Measurements from ENCODE around the gene CGNL1. TPM values are rescaled to one million over a fixed set of nuclear protein-coding genes. Genes with fewer than 3 reads are reported as not detected.

The CGNL1 gene
- total RNA-seq, 1 experiment from 2014 or later, result 1.3 TPM

DNA sequence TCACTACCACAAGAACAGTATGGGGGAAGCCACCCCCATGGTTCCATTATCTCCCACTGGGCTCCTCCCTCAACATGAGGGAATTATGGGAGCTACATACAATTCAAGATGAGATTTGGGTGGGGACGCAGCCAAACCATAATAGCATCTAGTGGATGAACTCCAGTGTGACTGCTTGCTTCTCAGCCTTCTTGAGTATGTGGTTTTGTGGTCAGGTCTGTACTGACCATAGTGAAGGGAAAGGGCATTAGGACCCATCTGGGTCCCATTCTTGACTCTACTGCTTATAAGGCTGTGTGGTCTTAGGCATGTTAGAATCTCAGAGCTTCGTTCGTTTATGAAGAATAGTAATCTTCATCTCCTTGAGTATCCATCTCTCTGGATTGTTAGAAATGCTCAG lies 81.4 kb downstream of the CGNL1 start:
- DNase-seq (ENCODE audit: low read depth), result no peak

DNA sequence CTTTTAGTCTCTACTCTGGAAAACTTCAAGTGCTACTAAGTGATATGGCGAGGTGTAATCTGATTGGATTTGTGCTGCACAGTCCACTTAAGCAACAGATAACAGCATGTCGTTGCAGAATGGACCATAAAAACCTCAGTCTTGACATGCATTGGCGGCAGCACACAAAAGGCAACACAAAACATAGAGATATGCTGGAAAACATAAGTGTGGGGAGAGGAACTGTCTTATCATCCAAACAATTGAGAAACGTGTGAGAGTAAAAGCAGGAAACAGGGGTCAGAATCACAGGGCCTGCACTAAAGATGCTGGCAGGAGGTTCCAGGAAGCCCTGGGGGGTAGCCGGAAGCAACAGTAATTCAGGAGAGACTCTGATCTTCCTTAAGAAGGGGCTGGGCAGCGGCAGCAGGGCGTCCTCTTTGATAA lies 82.1 kb downstream of the CGNL1 start:
- no peak for DNase-seq (ENCODE audit: low read depth)

DNA sequence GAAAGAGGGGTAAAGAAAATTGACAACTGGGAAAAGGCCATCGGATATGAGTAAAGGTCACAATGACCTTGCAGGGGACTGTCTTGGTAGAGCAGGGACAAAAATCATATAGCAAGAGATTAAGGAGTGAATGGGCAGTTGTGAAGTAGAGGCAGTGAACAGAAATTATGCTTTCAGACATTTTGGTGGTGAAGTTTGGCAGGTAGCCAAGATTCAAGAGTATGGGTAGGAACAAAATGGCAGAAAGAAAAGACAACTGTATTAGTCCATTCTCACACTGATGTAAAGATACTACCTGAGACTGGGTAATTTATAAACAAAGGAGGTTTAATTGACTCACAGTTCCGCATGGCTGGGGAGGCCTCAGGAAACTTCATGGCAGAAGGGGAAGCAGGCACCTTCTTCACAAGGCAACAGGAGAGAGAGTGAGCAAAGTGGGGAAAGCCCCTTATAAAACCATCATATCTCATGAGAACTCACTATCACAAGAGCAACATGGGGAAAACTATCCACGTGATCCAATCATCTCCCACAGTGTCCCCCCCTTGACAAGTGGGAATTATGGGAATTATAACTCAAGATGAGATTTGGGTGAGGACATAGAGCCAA lies 84.0 kb downstream of the CGNL1 start:
- DNase-seq (ENCODE audit: low read depth), result no peak

DNA sequence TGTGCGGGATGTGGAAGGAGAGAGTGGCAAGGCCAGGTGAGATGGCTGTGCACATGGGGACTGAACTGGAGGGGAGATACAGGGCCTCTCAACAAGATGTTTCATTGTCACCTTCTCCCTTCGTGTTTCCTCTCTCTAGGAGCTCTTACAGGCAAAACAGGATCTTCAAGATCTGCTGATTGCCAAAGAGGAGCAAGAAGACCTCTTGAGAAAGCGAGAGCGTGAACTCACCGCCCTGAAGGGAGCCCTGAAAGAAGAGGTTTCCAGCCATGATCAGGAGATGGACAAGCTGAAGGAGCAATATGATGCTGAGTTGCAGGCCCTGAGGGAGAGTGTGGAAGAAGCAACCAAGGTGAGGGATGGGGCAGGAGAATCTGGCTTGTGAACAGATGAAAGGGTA lies 85.2 kb downstream of the CGNL1 start:
- no peak for DNase-seq (ENCODE audit: low read depth)

DNA sequence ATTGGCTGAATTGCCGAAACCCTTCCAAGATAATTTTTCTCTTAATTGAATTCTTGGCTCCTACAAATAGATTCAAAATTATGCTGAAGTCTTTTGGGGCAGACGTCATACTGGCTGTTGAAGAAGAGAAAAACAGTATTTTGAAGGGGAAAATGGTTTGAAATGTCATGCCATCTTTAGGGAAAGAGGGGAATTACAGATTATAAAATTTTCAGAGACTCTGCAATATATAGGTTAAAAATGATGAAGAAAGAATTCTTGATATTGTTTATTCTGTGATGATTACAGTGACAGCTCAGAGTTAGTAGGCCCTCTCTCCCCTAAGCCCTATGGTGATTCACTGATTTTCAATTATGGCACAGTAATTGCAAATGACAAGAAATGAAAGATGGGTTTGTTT lies 86.1 kb downstream of the CGNL1 start:
- no peak for DNase-seq (ENCODE audit: low read depth)

DNA sequence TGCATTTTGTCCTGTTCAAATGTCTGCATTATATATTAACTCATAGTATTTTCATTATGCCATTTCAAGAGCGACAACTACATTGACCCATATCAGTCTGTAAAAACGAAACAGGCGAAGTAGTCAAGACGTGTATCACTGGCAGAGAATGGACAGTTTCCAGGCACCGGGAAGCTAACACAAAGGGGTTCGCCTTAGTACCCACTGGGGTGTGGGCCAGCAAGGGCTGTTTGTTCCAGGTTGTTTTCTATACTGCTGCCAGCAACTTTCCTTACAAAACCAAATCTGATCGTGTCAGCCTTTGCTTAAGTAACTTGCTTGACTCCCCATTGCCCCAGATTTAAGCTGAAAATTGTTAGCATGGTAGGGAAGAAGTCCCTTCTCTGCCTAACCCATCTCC lies 87.1 kb downstream of the CGNL1 start:
- no peak for DNase-seq (ENCODE audit: low read depth)

DNA sequence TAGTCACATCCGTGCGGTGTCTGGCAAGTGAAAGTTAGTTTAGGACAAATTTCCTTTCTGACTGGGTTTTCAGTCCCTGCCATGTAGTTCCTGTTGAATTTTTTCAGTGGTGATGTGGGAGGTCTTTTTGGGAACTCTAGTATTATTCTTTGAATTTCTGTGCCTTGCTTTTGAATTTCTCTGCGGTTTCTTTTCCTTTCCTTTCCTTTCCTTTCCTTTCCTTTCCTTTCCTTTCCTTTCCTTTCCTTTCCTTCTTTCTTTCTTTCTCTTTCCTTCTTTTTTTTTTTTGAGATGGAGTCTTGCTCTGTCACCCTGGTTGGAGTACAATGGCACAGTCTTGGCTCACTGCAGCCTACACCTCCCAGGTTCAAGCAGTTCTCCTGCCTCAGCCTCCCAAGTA lies 88.2 kb downstream of the CGNL1 start:
- no peak for DNase-seq (ENCODE audit: low read depth)

DNA sequence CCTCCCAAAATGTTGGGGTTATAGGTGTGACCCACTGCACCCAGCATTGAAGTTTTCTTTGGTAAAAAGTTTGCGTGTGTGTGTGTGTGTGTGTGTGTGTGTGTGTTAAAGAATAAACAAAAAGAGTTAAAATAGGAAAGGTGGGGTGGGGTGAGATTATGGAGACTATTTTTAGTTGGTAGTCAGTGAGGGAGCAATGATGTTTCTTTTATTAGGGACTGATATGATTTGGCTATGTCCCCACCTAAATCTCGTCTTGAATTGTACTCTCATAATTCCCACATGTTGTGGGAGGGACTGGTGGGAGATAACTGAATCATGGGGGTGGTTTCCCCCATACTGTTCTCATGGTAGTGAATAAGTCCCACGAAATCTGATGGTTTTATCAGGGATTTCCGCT lies 92.2 kb downstream of the CGNL1 start:
- no peak for DNase-seq (ENCODE audit: low read depth)

DNA sequence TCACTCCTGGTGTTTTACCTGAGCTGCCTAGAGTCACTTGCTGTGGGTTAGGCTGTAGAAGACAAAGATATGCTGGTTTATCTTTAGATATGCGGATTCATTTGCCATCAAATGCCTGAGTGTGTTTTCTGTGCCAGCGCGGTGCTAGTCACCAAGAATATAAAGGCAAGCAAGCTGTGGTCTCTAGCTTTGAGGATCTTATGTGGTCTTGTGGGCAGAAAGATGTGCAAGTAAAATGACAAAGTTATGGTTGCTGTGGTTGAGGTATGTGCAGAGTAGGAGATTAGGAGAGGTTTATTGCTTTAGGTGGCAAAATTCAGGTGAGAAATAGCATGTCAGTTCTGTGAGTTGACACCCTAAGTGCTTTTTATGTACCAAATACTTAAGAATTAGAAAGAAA lies 94.2 kb downstream of the CGNL1 start:
- DNase-seq (ENCODE audit: low read depth), result no peak

DNA sequence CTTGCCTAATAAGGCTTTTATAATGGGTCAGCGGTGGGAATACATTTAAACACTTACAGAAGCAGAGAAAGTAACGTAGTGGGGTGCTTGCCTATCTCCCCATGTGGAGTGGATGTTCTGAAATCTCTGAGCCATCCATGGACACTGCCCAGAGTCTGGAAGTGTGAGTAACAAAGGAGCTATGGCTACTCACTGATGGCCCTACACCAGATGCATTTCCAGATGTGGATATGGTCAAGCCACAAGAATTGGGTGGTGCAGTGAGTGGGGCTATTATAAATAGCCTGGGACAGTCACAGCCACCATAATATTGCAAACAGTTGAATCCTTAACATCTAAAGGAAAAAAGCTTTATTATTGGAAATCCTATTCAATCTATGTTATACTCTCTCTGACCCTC lies 96.6 kb downstream of the CGNL1 start:
- no peak for DNase-seq (ENCODE audit: low read depth)

DNA sequence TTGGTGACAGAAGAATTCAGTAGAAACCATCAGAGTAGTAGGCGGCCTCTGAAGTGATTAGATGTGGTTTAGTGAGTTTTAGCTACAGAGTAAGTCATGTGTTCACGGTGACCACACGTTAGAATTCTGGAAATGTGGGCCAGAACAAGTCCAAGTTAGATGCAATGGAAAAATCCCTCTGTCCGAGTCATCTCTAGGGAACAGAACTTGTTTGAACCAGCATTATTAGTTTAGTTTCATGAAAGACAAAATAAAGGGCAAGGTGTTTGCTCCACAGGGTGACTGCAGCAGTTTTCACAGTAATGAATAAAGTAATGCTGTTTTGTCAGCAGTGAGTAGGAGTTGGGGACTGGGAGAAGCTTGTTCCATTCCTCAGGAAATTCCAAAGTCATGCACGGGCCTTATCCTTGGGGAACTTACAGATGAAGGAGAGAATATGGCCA lies 100.2 kb downstream of the CGNL1 start:
- DNase-seq (ENCODE audit: low read depth), result peak; percentile 64

DNA sequence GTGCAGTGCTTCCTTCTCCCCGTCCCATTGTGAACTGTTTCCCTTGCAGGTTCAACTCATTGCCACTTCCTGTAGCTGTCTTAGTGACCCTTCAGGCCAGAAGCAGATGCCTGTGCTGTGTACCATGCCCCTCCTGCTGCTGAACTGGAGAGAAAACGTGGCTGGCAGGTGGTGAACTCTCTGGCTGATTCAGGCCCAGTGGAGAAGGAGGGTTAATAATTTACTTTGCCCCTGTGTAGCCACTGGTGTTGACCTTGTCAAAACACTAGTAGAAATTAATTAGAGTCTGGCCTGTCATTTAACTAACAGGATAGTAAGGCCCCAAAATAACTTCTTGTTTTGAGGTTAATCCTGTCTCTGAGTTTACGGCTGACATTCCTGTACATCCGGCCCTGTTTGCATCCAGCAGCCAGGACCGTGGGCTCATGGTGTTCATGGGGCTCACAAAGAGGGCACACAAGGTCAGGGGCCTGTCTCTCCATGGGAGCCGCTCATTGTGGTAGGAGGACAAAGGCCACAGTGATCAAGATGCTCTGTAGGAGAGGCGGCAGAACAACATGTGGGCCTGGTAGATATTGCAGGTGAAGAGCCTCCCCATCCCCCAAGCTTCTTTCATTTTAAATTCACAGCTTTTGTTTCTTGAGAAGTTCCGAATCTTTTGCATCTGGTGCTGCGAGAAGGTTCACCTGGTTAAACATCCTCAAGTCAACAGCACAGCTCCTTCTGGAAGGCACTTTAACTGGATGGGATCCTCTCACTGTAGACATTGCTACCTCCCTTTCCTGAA lies 101.6 kb downstream of the CGNL1 start:
- peak; percentile 13 for DNase-seq (ENCODE audit: low read depth)

DNA sequence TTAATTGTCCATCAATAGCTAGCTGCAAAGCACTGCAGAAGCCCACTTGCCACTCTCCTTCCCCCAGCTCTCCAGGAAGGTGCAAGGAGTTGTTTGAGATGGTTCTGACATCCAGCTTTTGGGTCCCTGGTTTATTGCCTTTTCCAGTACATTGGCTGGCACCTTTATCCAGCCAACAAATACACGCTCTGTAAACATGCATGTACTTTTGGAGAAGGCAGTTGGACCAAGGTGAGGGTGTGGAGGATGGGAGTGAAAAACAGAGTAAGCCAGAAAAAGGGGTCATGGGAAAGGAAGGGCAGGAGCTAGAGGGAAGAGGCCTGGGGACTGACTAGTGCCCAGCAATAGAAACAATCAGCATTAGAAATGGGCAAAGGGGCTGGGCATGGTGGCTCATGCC lies 102.7 kb downstream of the CGNL1 start:
- no peak for DNase-seq (ENCODE audit: low read depth)

DNA sequence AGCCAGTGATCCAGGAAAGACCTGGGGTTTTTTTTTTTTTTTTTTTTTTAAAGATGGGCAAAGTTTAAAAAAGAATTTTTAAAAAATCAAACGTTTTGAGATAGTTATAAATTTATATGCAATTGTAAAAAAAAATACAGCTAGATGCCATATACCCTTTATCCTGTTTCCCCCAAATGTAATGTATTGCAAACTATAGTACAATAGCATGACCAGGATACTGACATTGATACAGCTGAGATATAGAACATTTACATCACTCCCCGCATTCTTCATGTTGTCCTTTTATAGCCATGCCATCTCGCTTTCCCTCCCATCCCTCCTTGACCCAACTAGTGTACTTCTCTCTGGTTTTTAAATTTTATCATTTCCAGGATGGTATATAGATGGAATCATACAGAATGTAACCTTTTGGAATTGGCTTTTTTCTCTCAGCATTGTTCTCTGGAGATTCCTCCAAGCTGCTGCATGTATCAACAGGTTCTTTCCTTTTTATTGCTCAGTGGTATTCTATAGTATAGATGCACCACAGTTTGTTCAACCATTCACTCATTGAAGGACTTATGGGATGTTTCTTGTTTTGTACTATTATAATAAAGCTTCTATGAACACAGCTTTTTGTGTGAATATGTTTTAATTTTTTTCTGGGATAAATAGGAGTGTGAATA lies 104.9 kb downstream of the CGNL1 start:
- no peak for DNase-seq (ENCODE audit: low read depth)

DNA sequence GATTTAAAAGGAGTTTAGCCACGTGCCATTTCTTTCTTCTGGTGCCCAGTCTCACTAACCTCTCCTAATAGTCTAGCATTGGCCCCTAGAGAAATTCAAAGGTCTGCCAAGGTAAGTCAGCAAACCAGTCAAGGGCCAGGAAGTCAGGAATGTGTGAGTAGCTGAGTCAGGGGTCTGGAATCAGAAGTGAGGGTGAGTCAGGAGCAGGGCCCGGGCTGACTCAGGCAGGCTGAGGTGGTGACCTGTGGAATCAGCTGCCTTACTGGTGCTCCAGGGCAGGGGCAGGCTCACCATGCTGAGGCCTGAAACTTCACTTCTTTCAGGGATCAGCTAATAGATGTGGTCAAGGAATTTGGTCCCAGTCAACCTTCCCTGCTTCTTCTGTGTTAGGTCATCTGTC lies 109.6 kb downstream of the CGNL1 start:
- DNase-seq (ENCODE audit: low read depth), result peak; percentile 97

DNA sequence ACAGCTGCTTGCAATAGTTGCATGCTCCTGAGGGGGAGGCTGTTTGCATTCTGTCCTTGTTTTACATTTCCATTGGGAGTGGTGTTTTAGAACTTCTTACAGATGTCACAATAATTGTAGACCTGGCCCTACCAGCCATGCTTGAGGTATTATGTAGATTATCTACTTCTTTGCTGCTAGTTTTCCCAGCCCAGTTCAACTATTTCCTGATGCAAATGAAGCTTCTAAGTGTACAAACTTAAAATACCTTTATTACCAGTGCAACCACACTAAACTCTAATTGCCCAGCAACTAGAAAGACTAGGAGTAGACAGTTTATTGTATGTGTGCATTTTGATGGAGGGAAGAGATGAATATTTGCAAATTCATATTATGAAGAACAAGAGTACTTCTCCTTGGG lies 110.5 kb downstream of the CGNL1 start:
- no peak for DNase-seq (ENCODE audit: low read depth)

DNA sequence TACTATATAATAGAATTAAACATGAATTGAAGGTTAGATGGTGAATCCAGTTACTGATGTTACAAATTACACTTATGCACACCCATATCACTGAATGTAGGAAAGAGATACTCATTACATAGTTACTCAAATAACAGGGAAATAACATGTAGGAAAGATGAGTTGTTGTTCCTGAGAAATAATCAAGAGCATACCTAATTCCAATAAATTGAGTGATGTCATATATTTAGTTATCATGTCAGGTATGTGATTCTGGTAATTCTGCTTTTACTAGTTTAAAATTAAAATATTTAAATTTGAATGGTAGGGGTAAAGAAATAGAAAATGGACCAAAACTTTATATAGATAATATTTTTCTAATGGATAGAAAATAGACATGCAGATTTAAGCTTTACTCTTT lies 112.8 kb downstream of the CGNL1 start:
- DNase-seq (ENCODE audit: low read depth), result no peak

DNA sequence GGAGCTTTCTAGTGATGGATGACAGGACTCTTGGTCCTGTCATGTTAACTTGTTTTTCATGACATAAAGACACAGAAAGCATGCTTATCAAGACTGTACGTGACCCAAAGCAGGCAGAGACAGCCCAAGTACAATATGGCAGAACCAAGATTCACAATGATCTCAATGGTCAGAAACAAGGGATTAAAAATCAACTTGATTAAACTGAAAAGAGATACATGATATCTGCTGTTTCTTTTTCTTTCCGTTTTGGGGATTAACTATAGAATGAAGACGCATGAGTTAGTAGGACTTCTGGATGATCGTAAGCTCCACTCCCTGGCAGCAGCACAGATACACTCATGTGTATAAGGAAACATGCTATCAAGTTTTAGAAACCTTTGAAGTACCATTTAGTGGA lies 117.0 kb downstream of the CGNL1 start:
- no peak for DNase-seq (ENCODE audit: low read depth)

DNA sequence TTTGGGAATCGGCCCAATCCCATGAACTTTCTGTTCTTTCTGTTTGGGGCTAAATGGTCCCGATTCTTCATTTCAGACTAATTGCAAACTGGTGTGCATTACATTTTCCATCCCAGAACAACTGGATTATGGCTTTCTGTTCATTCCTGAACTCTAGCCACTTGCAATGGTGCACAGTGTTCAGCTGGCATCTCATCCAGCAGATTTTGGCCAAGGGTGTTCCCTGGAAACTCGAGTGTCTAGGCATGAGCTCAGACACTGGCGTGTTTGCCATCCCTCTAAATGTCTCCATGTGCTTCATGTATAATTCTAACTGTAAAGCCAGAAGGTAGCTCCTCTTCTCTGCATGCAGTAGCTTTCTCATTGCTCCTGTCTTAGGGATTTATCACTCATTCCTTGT lies 118.3 kb downstream of the CGNL1 start:
- DNase-seq (ENCODE audit: low read depth), result no peak

DNA sequence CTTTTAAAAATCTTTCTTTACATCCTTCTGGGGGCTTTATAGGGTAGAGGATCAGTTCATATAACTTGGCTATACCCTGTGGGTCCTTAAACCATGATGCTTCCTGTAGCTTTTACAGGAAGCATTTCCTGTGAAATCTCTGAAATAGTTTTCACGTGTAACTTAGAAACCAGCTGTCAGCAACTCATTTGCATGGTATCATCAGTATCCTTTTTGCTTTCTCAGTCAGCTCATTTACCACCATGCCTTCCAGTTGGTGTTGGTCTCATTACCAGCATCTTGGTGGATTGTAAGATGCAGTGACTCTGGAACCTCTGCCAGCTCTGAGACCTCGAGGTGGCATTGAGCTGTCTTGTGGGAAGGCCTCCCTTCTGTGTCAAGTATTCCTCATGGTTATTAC lies 118.7 kb downstream of the CGNL1 start:
- DNase-seq (ENCODE audit: low read depth), result no peak

DNA sequence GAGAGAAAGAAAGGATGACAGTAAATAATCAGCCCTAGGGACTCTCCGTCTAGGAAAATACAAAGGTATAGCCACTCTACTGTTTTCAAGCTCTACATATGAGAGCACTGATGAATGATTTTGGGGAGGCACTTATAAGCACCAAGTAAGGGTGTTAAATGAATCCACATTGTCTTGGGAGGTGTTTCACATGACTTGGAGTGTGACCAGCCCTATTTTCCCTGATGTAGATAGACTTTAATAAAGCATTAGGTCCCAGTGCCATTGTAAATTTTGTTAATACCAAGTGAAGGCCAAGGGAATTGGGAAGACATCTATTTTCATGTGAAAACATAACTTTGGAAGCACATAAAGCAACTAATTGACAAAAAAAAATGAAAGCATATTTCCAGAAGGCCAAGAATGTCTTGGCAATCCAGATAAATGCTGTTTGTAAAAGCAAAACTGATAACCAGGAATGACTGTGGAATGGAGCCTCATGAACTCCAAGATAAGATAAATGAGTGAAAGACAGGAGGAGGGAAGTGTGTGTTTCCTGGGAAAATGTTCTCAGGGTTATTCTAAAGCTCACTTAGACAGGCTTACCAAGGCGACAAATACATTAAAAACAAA lies 119.4 kb downstream of the CGNL1 start:
- no peak for DNase-seq (ENCODE audit: low read depth)

DNA sequence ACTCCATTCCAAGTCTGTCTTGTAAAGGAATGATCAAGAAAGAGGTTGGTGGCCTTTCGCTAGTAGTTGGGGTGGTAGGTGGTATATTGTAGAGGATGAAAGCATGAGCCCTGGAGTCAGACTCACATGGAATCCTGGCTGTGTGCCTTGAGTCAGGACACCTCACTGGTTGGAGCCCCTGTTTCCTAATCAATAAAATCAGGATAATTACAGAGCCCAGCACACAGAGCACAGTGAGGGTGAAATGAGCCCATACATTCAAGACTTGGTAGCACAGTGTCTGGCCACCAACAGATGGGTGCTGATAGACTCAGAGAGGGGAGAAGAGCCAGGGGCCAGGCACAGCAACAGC lies 120.3 kb downstream of the CGNL1 start:
- DNase-seq (ENCODE audit: low read depth), result no peak
